ENCODE results near the gene RYR2. TPM values are rescaled to one million over a fixed set of nuclear protein-coding genes. Genes with fewer than 3 reads are reported as not detected.

The RYR2 gene
- polyA plus RNA-seq, 2 of the 4 experiments (the other 2 are of a cell fraction), result 0.06 TPM; not detected in 1

DNA sequence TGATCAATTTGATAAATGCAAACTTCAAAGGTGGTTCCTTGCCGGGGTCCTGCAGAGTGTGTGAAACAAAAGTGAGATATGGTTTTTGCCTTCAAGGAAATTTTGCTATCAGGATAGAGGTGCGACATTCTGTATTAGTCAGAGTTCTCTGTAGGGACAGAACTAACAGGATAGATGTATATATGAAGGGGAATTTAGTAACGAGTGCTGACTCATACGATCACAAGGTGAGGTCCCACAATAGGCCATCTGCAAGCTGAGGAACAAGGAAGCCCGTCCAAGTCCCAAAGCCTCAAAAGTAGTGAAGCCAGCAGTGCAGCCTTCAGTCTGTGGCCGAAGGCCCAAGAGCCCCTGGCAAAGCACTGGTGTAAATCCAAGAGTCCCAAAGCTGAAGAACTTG, 157.0 kb downstream of the RYR2 start:
- 17% methylated on average over 6 of the region's 6 CpGs for WGBS (ENCODE audit: missing lambda C conversion rate)
- POLR2A ChIA-PET, result no interaction called here
- TF ChIP-seq, protein P1, sequence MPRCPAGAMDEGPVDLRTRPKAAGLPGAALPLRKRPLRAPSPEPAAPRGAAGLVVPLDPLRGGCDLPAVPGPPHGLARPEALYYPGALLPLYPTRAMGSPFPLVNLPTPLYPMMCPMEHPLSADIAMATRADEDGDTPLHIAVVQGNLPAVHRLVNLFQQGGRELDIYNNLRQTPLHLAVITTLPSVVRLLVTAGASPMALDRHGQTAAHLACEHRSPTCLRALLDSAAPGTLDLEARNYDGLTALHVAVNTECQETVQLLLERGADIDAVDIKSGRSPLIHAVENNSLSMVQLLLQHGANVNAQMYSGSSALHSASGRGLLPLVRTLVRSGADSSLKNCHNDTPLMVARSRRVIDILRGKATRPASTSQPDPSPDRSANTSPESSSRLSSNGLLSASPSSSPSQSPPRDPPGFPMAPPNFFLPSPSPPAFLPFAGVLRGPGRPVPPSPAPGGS (IDR thresholded peaks at IDR 0.05), result no peak
- no peak for TF ChIP-seq EHMT2 (IDR thresholded peaks at IDR 0.05; ENCODE audit: low read depth)
- TF ChIP-seq POLR2AphosphoS2 (conservative IDR thresholded peaks at IDR 0.05; ENCODE audit: low read length), result no peak
- TF ChIP-seq CBX8 (IDR thresholded peaks at IDR 0.05), result no peak
- TF ChIP-seq, protein P2, sequence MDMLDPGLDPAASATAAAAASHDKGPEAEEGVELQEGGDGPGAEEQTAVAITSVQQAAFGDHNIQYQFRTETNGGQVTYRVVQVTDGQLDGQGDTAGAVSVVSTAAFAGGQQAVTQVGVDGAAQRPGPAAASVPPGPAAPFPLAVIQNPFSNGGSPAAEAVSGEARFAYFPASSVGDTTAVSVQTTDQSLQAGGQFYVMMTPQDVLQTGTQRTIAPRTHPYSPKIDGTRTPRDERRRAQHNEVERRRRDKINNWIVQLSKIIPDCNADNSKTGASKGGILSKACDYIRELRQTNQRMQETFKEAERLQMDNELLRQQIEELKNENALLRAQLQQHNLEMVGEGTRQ (IDR thresholded peaks at IDR 0.05), result no peak
- TF ChIP-seq HOXB13 (CRISPR knock-in tag; IDR thresholded peaks at IDR 0.05; ENCODE audit: low read depth), result no peak
- no peak for TF ChIP-seq ESRRA (IDR thresholded peaks at IDR 0.05; ENCODE audit: borderline replicate concordance, low read length)
- TF ChIP-seq MYC (IDR thresholded peaks at IDR 0.05; ENCODE audit: borderline replicate concordance, low read length), result no peak
- no peak for TF ChIP-seq KDM5A (IDR thresholded peaks at IDR 0.05)
- no peak for TF ChIP-seq RNF2 (IDR thresholded peaks at IDR 0.05; ENCODE audit: borderline replicate concordance, low read depth)
- TF ChIP-seq NFE2L2 (conservative IDR thresholded peaks at IDR 0.05; ENCODE audit: low read length), result no peak
- TF ChIP-seq EP300 (IDR thresholded peaks at IDR 0.05), result no peak
- no peak for TF ChIP-seq HDAC2 (IDR thresholded peaks at IDR 0.05)
- no peak for TF ChIP-seq POLR2A (IDR thresholded peaks at IDR 0.05; ENCODE audit: low read length)
- no peak for TF ChIP-seq GATA3 (IDR thresholded peaks at IDR 0.05; ENCODE audit: borderline replicate concordance)
- TF ChIP-seq, protein P3, sequence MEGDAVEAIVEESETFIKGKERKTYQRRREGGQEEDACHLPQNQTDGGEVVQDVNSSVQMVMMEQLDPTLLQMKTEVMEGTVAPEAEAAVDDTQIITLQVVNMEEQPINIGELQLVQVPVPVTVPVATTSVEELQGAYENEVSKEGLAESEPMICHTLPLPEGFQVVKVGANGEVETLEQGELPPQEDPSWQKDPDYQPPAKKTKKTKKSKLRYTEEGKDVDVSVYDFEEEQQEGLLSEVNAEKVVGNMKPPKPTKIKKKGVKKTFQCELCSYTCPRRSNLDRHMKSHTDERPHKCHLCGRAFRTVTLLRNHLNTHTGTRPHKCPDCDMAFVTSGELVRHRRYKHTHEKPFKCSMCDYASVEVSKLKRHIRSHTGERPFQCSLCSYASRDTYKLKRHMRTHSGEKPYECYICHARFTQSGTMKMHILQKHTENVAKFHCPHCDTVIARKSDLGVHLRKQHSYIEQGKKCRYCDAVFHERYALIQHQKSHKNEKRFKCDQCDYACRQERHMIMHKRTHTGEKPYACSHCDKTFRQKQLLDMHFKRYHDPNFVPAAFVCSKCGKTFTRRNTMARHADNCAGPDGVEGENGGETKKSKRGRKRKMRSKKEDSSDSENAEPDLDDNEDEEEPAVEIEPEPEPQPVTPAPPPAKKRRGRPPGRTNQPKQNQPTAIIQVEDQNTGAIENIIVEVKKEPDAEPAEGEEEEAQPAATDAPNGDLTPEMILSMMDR (IDR thresholded peaks at IDR 0.05), result no peak
- Histone ChIP-seq H3K4me2 (no peak overlapping the region), H3K27ac (no peak overlapping the region), H3K4me3 (no peak overlapping the region), H3K4me1 (no peaks in the 10 kb centered on the region), H3K9me3 (no peaks in the 10 kb centered on the region)
- CTCF ChIA-PET, result no interaction called here
- DNase-seq (ENCODE audit: low read depth in 1 of 2, low spot score in 1 of 2) (no peak), FAIRE-seq (no peak), ATAC-seq (no peak)

DNA sequence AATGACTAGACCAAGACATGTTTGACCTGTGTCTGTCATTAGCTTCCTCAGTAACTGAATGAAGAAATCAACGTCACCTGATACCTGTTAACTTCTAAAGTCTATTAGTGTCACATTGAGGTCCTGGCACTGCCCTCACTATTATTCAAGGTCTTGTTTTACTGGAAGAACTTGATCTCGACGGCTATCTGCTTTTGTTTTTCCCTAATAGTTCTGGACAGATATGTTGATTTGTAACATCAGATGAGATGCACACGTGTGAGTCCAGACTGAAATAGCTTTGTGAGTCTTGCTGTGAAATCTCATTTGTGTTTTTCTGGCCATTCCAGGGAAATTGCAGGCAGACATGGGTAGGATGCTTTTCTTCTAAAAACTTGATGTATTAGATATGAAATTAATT, 159.2 kb downstream of the RYR2 start:
- Histone ChIP-seq H3K9me3 (no peaks in the 10 kb centered on the region), H3K4me3 (no peak overlapping the region), H3K4me1 (no peaks in the 10 kb centered on the region), H3K4me2 (no peak overlapping the region), H3K27ac (no peak overlapping the region)
- CTCF ChIA-PET, result no interaction called here
- no peak for ATAC-seq
- no peak for DNase-seq (ENCODE audit: low read depth in 1 of 2, low spot score in 1 of 2)
- FAIRE-seq, result no peak
- 2% methylated on average over 4 of the region's 4 CpGs for WGBS (ENCODE audit: missing lambda C conversion rate)
- TF ChIP-seq SREBF2 (IDR thresholded peaks at IDR 0.05) (no peak), BHLHE40 (IDR thresholded peaks at IDR 0.05; ENCODE audit: low read depth, low read length) (no peak), HOXA7 (CRISPR knock-in tag; IDR thresholded peaks at IDR 0.05) (no peak), HOXB13 (CRISPR knock-in tag; IDR thresholded peaks at IDR 0.05; ENCODE audit: low read depth) (no peak), CBX2 (IDR thresholded peaks at IDR 0.05; ENCODE audit: borderline replicate concordance, low read depth) (no peak), EP300 (IDR thresholded peaks at IDR 0.05) (no peak), RAD21 (conservative IDR thresholded peaks at IDR 0.05 in 1 of 2, IDR thresholded peaks at IDR 0.05 in 1 of 2) (no peak), HDAC2 (IDR thresholded peaks at IDR 0.05) (no peak)
- TF ChIP-seq, protein P4, sequence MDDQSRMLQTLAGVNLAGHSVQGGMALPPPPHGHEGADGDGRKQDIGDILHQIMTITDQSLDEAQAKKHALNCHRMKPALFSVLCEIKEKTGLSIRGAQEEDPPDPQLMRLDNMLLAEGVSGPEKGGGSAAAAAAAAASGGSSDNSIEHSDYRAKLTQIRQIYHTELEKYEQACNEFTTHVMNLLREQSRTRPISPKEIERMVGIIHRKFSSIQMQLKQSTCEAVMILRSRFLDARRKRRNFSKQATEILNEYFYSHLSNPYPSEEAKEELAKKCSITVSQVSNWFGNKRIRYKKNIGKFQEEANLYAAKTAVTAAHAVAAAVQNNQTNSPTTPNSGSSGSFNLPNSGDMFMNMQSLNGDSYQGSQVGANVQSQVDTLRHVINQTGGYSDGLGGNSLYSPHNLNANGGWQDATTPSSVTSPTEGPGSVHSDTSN (IDR thresholded peaks at IDR 0.05), result no peak
- TF ChIP-seq, protein P1 (IDR thresholded peaks at IDR 0.05), result no peak
- TF ChIP-seq, protein P3 (IDR thresholded peaks at IDR 0.05), result no peak
- TF ChIP-seq, protein P2 (IDR thresholded peaks at IDR 0.05), result no peak
- POLR2A ChIA-PET, result no interaction called here

All from A549 (cell line).